H9 (cell line): ENCODE data around the gene SP140L. TPM values are rescaled to one million over a fixed set of nuclear protein-coding genes. Genes with fewer than 3 reads are reported as not detected.

Experiments used
- DNase-seq: peaks from one replicate; pipeline ENCODE4 v3.0.0-alpha.2; 2017
- H2AFZ ChIP-seq: one replicate; pipeline ENCODE4 v1.6.1; 2013; ENCODE audit warnings: mild to moderate bottlenecking, low read length, control low read depth, moderate library complexity
- H2AK5ac ChIP-seq: 2 replicates; pipeline ENCODE4 v1.6.1; 2013; ENCODE audit warnings: low read length, control low read depth, mixed read lengths; ENCODE audit not compliant: insufficient read length
- H2BK120ac ChIP-seq: one replicate; pipeline ENCODE4 v1.6.1; 2013; ENCODE audit warnings: low read depth, mild to moderate bottlenecking, low read length, control low read depth, inconsistent platforms; ENCODE audit not compliant: poor library complexity, severe bottlenecking
- H2BK12ac ChIP-seq: 2 replicates; pipeline ENCODE4 v1.6.1; 2013; ENCODE audit warnings: low read length, control low read depth, mixed read lengths, low read depth; ENCODE audit not compliant: insufficient read length
- H2BK15ac ChIP-seq: 2 replicates; pipeline ENCODE4 v1.6.1; 2013; ENCODE audit warnings: low read depth, low read length, control low read depth
- H2BK20ac ChIP-seq: one replicate; pipeline ENCODE4 v1.6.1; 2013; ENCODE audit warnings: low read depth, mild to moderate bottlenecking, low read length, control low read depth, inconsistent platforms; ENCODE audit not compliant: poor library complexity, severe bottlenecking
- H2BK5ac ChIP-seq: 2 replicates; pipeline ENCODE4 v1.6.1; 2013; ENCODE audit warnings: low read length, control low read depth, mixed read lengths; ENCODE audit not compliant: insufficient read length
- H3K14ac ChIP-seq: 2 replicates; pipeline ENCODE4 v1.6.1; 2013; ENCODE audit warnings: low read length, control low read depth; ENCODE audit not compliant: insufficient read depth
- H3K18ac ChIP-seq: 2 replicates; pipeline ENCODE4 v1.6.1; 2013; ENCODE audit warnings: low read depth, mild to moderate bottlenecking, mixed read lengths, low read length, control low read depth; ENCODE audit not compliant: insufficient read length
- H3K23ac ChIP-seq: 2 replicates; pipeline ENCODE4 v1.6.1; 2013; ENCODE audit warnings: low read length, control low read depth, mixed read lengths, low read depth; ENCODE audit not compliant: insufficient read length
- H3K23me2 ChIP-seq: 2 replicates; pipeline ENCODE4 v1.6.1; 2013; ENCODE audit warnings: low read depth, mild to moderate bottlenecking, mixed read lengths, low read length, control low read depth; ENCODE audit not compliant: insufficient read length, poor library complexity, severe bottlenecking
- H3K27ac ChIP-seq: 2 replicates; pipeline ENCODE4 v1.5.1; 2013; ENCODE audit warnings: low read length, control low read depth, mixed read lengths, low read depth; ENCODE audit not compliant: insufficient read length
- H3K27me3 ChIP-seq: 2 replicates; pipeline ENCODE4 v1.6.1; 2013; ENCODE audit warnings: low read length, control low read depth, inconsistent platforms; ENCODE audit not compliant: insufficient read depth
- H3K4ac ChIP-seq: 2 replicates; pipeline ENCODE4 v1.6.1; 2013; ENCODE audit warnings: low read depth, mild to moderate bottlenecking, control low read depth, inconsistent platforms, low read length, moderate library complexity
- H3K4me1 ChIP-seq: 2 replicates; pipeline ENCODE4 v1.6.1; 2013; ENCODE audit warnings: low read length, control low read depth, inconsistent platforms; ENCODE audit not compliant: insufficient read depth
- H3K4me2 ChIP-seq: 2 replicates; pipeline ENCODE4 v1.6.1; 2013; ENCODE audit warnings: low read length, control low read depth, mixed read lengths; ENCODE audit not compliant: insufficient read length, insufficient read depth
- H3K56ac ChIP-seq: 2 replicates; pipeline ENCODE4 v1.6.1; 2013; ENCODE audit warnings: low read depth, mild to moderate bottlenecking, mixed read lengths, low read length, control low read depth; ENCODE audit not compliant: insufficient read length
- H3K79me1 ChIP-seq: 2 replicates; pipeline ENCODE4 v1.6.1; 2013; ENCODE audit warnings: low read depth, mild to moderate bottlenecking, moderate library complexity, low read length, control low read depth, inconsistent platforms; ENCODE audit not compliant: insufficient read depth, poor library complexity, severe bottlenecking
- H3K79me2 ChIP-seq: 2 replicates; pipeline ENCODE4 v1.6.1; 2013; ENCODE audit warnings: low read length, control low read depth, inconsistent platforms; ENCODE audit not compliant: insufficient read depth
- H3K9ac ChIP-seq: 2 replicates; pipeline ENCODE4 v1.6.1; 2013; ENCODE audit warnings: low read length, control low read depth, mixed read lengths; ENCODE audit not compliant: insufficient read length; ENCODE audit errors: extremely low read depth
- H3K9me3 ChIP-seq: one replicate; pipeline ENCODE4 v1.6.1; 2013; ENCODE audit warnings: low read depth, low read length, inconsistent platforms; ENCODE audit not compliant: control insufficient read depth
- H3T11ph ChIP-seq: one replicate; pipeline ENCODE4 v1.6.1; 2013; ENCODE audit warnings: mild to moderate bottlenecking, low read length, control low read depth, inconsistent platforms
- H4K20me1 ChIP-seq: one replicate; pipeline ENCODE4 v1.6.1; 2013; ENCODE audit not compliant: control insufficient read depth, insufficient read length, insufficient read depth
- H4K5ac ChIP-seq: 2 replicates; pipeline ENCODE4 v1.6.1; 2013; ENCODE audit warnings: low read depth, mild to moderate bottlenecking, mixed read lengths, low read length, control low read depth; ENCODE audit not compliant: insufficient read length
- H4K8ac ChIP-seq: replicated peaks from 2 replicates; pipeline ENCODE4 v1.6.1; 2013; ENCODE audit warnings: low read length, control low read depth, mixed read lengths, low read depth; ENCODE audit not compliant: insufficient read length
- H4K91ac ChIP-seq: 2 replicates; pipeline ENCODE4 v1.6.1; 2013; ENCODE audit warnings: low read depth, mild to moderate bottlenecking, moderate library complexity, mixed read lengths, low read length, control low read depth; ENCODE audit not compliant: insufficient read length
- H3K27ac Mint-ChIP-seq, 3 experiments: 2 replicates in 2 of 3; 3 replicates in 1 of 3; pipeline ENCODE4 v1.8.0; 2020 to 2021; ENCODE audit warnings: mixed read lengths in 3 of 3, mild to moderate bottlenecking in 1 of 3, moderate library complexity in 1 of 3
- H3K27me3 Mint-ChIP-seq: 2 replicates; pipeline ENCODE4 v1.8.0; 2021; ENCODE audit warnings: low read depth, mild to moderate bottlenecking, moderate library complexity, mixed read lengths
- H3K36me3 Mint-ChIP-seq, 3 experiments: 2 replicates in 2 of 3; 3 replicates in 1 of 3; pipeline ENCODE4 v1.8.0; 2020 to 2021; ENCODE audit warnings: low read depth in 3 of 3, mixed read lengths in 3 of 3; ENCODE audit not compliant: insufficient read depth in 1 of 3
- H3K4me1 Mint-ChIP-seq, 2 experiments: 2 replicates each; pipeline ENCODE4 v1.8.0; 2020; ENCODE audit warnings: mixed read lengths in 2 of 2
- H3K4me3 Mint-ChIP-seq, 2 experiments: 2 replicates in 1 of 2; 3 replicates in 1 of 2; pipeline ENCODE4 v1.8.0; 2020 to 2021; ENCODE audit warnings: mild to moderate bottlenecking in 2 of 2, mixed read lengths in 2 of 2, moderate library complexity in 1 of 2
- H3K9me3 Mint-ChIP-seq, 2 experiments: 2 replicates in 1 of 2; 3 replicates in 1 of 2; pipeline ENCODE4 v1.8.0; 2020; ENCODE audit warnings: mild to moderate bottlenecking in 2 of 2, mixed read lengths in 2 of 2, moderate library complexity in 1 of 2
- WGBS: extraction: QIAGEN DNeasy Blood & Tissue Kit; methylation state at CpG from one replicate; pipeline ENCODE4 v1.1.7; 2013; ENCODE audit warnings: missing lambda C conversion rate, low lambda C conversion rate, mixed read lengths; ENCODE audit not compliant: insufficient read length; ENCODE audit errors: extremely low coverage; 5-methylcytosine and 5-hydroxymethylcytosine counted together
- total RNA-seq: library from RNA; stranded (reverse); gene quantifications from 2 replicates; pipeline ENCODE4 v1.2.1, GENCODE V29; 2021
- TF ChIP-seq, protein P1 (sequence below): fragments of 200-600 bp; sonication (generic); conservative IDR thresholded peaks from 3 replicates; pipeline ENCODE4 v1.8.0; 2021; ENCODE audit warnings: antibody characterized with exemption, mild to moderate bottlenecking

SP140L gene
- total RNA-seq, 1 experiment from 2014 or later: 1.3 TPM

DNA sequence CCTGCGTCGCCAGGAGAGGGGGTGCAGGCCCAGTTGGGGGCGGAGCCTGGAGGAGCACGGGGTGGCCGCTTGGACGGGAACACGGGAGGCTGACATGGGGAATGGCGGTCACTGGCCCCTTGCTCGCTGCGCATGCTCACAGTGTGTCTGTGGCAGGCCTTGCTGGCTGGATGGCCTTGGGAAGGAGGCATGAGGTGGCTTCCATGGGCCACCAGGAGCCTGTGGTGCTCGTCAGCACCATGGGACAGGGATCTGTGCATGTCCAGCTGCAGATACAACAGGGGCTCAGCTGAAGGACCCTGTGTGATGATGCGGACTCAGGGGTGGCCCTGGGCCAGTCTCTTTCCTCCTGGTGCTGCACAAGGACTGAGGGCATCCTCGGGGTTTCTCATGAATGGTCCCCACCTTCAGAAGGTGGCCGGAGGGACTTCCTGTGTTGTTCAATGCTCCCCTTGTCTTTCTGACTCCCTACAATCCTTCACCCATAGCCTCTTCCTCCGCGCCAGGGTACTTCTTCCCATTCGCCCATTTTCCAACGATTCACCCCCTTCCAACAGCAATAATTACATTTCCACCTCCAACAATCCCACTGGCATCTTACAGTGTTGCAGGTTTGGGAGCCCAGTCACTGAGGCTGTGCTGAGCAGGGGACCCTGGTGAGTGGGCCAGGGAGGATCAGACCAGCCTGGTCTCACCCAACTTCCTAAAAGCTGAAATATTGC is 3.4 kb upstream of the SP140L start:
- H2AK5ac ChIP-seq: no peak overlapping the region
- no peak overlapping the region for H2BK5ac ChIP-seq
- H3K4me1 ChIP-seq: no peaks in the 10 kb centered on the region
- Mint-ChIP-seq H3K27me3 (no peaks in the 10 kb centered on the region), H3K9me3 (peaks cover 22 to 25% of the 10 kb centered on the region in 2 experiments), H3K27ac (no peak overlapping the region), H3K36me3 (peaks cover 10 to 16% (median 13%) of the 10 kb centered on the region in 3 experiments; a peak in 6 of 7 replicates), H3K4me3 (no peak overlapping the region), H3K4me1 (peaks cover 5% of the 10 kb centered on the region in 2 experiments; a peak in 2 of 4 replicates)
- no peak overlapping the region for H3K27ac ChIP-seq
- no peak overlapping the region for H3K14ac ChIP-seq
- H2BK120ac ChIP-seq: no peak overlapping the region
- no peaks in the 10 kb centered on the region for H4K20me1 ChIP-seq
- no peak overlapping the region for H3K23ac ChIP-seq
- H3K27me3 ChIP-seq: no peaks in the 10 kb centered on the region
- H3K23me2 ChIP-seq: no peaks in the 10 kb centered on the region
- no peak overlapping the region for H3K56ac ChIP-seq
- no peak overlapping the region for H4K5ac ChIP-seq
- H3K4me2 ChIP-seq: no peak overlapping the region
- no peak overlapping the region for H2BK15ac ChIP-seq
- 100% methylated on average over 2 of the region's 18 CpGs for WGBS
- H3T11ph ChIP-seq: no peak overlapping the region
- no peak overlapping the region for H4K8ac ChIP-seq
- H3K9me3 ChIP-seq: peaks cover 14% of the 10 kb centered on the region
- no peaks in the 10 kb centered on the region for H3K79me2 ChIP-seq
- no peak overlapping the region for H2AFZ ChIP-seq
- TF ChIP-seq, protein P1, sequence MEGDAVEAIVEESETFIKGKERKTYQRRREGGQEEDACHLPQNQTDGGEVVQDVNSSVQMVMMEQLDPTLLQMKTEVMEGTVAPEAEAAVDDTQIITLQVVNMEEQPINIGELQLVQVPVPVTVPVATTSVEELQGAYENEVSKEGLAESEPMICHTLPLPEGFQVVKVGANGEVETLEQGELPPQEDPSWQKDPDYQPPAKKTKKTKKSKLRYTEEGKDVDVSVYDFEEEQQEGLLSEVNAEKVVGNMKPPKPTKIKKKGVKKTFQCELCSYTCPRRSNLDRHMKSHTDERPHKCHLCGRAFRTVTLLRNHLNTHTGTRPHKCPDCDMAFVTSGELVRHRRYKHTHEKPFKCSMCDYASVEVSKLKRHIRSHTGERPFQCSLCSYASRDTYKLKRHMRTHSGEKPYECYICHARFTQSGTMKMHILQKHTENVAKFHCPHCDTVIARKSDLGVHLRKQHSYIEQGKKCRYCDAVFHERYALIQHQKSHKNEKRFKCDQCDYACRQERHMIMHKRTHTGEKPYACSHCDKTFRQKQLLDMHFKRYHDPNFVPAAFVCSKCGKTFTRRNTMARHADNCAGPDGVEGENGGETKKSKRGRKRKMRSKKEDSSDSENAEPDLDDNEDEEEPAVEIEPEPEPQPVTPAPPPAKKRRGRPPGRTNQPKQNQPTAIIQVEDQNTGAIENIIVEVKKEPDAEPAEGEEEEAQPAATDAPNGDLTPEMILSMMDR: peak; percentile 47; the same call in 2 of the 3 replicates
- no peak overlapping the region for H3K9ac ChIP-seq
- H2BK12ac ChIP-seq: no peak overlapping the region
- H3K4ac ChIP-seq: no peak overlapping the region
- H2BK20ac ChIP-seq: no peak overlapping the region
- DNase-seq: no peak
- no peak overlapping the region for H4K91ac ChIP-seq
- H3K79me1 ChIP-seq: no peaks in the 10 kb centered on the region
- H3K18ac ChIP-seq: no peak overlapping the region
